Sigmoid colon (tissue), 7 donors: ENCODE measurements around the gene RBBP8NL. TPM values are rescaled to one million over a fixed set of nuclear protein-coding genes. Genes with fewer than 3 reads are reported as not detected.

Source experiments
- DNase-seq: peaks from one replicate; pipeline ENCODE4 v3.0.0-alpha.2; 2019
- H3K27ac ChIP-seq, 4 donors: fragments of 200-600 bp; sonication (generic); one replicate each; pipeline ENCODE4 v1.5.1; 2016 to 2019; ENCODE audit warnings: mild to moderate bottlenecking in 1 of 4
- H3K27me3 ChIP-seq, 3 donors: fragments of 200-600 bp; sonication (generic); one replicate each; pipeline ENCODE4 v1.5.1; 2019; ENCODE audit warnings: mild to moderate bottlenecking in 1 of 3
- H3K36me3 ChIP-seq, 4 donors: fragments of 200-600 bp; sonication (generic); one replicate each; pipeline ENCODE4 v1.5.1; 2016 to 2019
- H3K4me1 ChIP-seq, 4 donors: fragments of 200-600 bp; sonication (generic); one replicate each; pipeline ENCODE4 v1.5.1; 2017 to 2019
- H3K4me3 ChIP-seq, 4 donors: fragments of 200-600 bp; sonication (generic); one replicate each; pipeline ENCODE4 v1.5.1; 2017 to 2019; ENCODE audit warnings: mild to moderate bottlenecking in 2 of 4, moderate library complexity in 1 of 4
- H3K9me3 ChIP-seq, 4 donors: fragments of 200-600 bp in 3 of 4; sonication (generic) in 3 of 4; one replicate each; pipeline versions ENCODE4 v1.5.1 to v1.6.1; 2013 to 2019
- EP300 ChIP-seq, 4 donors: sonication (generic); formaldehyde crosslinking; IDR thresholded peaks; one replicate each; pipeline ENCODE4 v1.6.1; 2017; ENCODE audit warnings: antibody characterized with exemption in 4 of 4
- POLR2A ChIP-seq, 2 donors: fragments of 450-650 bp; IDR thresholded peaks; one replicate each; pipeline ENCODE4 v1.6.1; 2016; ENCODE audit warnings: antibody characterized with exemption in 2 of 2, mild to moderate bottlenecking in 2 of 2, moderate library complexity in 2 of 2
- POLR2AphosphoS5 ChIP-seq, 4 donors: sonication (generic); formaldehyde crosslinking; IDR thresholded peaks; one replicate each; pipeline ENCODE4 v1.6.1; 2017; ENCODE audit warnings: antibody characterized with exemption in 4 of 4
- WGBS, 2 donors: extraction: QIAGEN DNeasy Blood & Tissue Kit; methylation state at CpG; one replicate each; pipeline ENCODE4 v1.1.7; 2013; 5-methylcytosine and 5-hydroxymethylcytosine counted together
- intact Hi-C: fragments of 100-400 bp; cut with DNase I; formaldehyde crosslinking; loops from one replicate; pipeline ENCODE4 v1.15.1; 2023
- polyA plus RNA-seq, 3 donors: library from polyadenylated mRNA; stranded (reverse); fragments of 200-250 nt; gene quantifications; one replicate each; pipeline ENCODE4 v1.2.3, GENCODE V29; 2013
- total RNA-seq, 4 donors: library from RNA; depleted of rRNA; stranded (reverse); fragments of >200 nt; gene quantifications; one replicate each; pipeline ENCODE4 v1.1.0, GENCODE V29; 2016
- TF ChIP-seq, protein P1 (sequence below), 4 experiments: fragments of 450-650 bp in 3 of 4; fragments of 200-600 bp in 1 of 4; IDR thresholded peaks; one replicate each; pipeline ENCODE4 v1.5.1; 2016 to 2019; ENCODE audit warnings: antibody characterized with exemption in 4 of 4, mild to moderate bottlenecking in 3 of 4, moderate library complexity in 2 of 4
- donor health status: healthy with polysubstance abuse.
- donor health status: Bipolar disorder and iron deficiency.
- donor health status: healthy.

RBBP8NL gene
- total and polyA plus RNA-seq, 7 donors: 4.2 to 12.5 (median 5.4) TPM; not detected in 4

DNA sequence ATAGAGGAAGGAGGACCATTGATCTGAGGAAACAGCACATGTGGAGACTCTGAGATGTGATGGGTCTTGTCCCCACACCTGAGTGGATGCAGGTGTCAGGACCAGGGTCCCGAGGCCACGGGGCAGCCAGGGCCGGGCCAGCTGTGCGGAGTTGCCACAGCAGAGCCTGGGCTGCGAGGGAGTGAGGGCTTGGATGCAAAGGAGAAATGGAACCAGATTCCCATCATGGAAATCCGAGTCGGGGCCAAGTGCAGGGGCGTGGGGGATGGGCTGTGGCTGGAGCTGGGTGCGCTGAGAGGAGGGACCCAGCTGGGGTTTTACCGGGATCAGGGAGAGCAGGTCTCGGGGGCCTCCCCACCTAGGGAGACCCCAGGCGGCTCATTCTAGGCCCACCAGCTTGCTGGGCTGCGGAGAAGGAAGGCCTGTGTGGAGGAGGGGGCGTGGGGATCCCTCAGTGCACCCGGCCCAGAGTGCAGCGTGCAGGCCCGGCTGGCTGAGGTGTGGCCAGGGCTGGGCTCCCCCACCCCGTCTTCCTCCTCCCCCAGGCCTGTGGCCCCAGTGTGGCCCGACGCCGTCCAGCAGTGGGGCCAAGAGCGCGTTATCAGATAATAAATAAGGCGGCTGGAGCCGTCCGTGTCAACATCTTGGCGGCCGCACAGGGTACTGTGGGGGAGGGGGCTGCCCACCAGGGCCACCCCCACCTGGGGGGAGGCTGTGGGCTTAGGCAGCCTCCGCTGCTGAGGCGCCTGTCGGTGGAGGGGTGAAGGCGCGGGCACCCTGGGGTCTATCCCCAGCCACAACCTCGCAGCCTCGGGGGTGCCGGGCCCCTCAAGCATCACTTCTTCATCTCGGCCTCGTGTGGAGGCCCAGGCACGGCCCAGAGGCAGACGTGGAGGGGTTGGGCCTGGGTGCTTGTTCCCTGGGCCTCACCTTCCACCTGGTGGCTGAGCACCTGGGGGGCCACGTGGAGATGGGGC lies 31.2 kb upstream of the RBBP8NL start:
- no peak overlapping the region for H3K4me3 ChIP-seq
- H3K9me3 ChIP-seq: no peaks in the 10 kb centered on the region
- TF ChIP-seq, protein P1, sequence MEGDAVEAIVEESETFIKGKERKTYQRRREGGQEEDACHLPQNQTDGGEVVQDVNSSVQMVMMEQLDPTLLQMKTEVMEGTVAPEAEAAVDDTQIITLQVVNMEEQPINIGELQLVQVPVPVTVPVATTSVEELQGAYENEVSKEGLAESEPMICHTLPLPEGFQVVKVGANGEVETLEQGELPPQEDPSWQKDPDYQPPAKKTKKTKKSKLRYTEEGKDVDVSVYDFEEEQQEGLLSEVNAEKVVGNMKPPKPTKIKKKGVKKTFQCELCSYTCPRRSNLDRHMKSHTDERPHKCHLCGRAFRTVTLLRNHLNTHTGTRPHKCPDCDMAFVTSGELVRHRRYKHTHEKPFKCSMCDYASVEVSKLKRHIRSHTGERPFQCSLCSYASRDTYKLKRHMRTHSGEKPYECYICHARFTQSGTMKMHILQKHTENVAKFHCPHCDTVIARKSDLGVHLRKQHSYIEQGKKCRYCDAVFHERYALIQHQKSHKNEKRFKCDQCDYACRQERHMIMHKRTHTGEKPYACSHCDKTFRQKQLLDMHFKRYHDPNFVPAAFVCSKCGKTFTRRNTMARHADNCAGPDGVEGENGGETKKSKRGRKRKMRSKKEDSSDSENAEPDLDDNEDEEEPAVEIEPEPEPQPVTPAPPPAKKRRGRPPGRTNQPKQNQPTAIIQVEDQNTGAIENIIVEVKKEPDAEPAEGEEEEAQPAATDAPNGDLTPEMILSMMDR (IDR thresholded peaks at IDR 0.05): no peak
- no peak for TF ChIP-seq POLR2AphosphoS5 (IDR thresholded peaks at IDR 0.05)
- TF ChIP-seq EP300 (IDR thresholded peaks at IDR 0.05): no peak
- no peak for TF ChIP-seq POLR2A (IDR thresholded peaks at IDR 0.05)
- intact Hi-C loops: no loop called here
- no peaks in the 10 kb centered on the region for H3K36me3 ChIP-seq
- peaks cover 0 to 10% (median 0%) of the 10 kb centered on the region in 3 donors for H3K27me3 ChIP-seq
- WGBS, 2 donors: 61 to 67% methylated on average over 41 of the region's 41 CpGs
- DNase-seq: no peak
- H3K4me1 ChIP-seq: no peaks in the 10 kb centered on the region
- no peak overlapping the region for H3K27ac ChIP-seq

DNA sequence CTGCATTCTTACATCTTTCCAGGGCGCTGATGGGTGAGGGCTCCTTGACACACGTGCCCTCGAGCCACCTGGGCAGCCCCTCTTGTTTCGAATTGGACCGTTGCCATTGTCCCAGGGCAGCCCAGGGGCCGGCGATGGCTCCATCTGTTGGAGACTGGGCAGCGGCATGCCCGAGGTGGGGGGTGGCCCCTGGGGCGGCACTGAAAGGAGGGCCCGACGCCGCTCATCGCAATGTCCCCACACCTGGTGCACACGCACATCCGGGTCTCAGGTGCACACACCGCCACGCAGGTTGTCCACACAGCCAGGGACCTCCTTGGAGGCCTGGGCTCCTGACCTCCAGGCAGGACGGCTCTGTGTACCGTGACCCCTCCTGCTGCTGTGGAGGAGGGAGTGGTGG lies 30.5 kb upstream of the RBBP8NL start:
- intact Hi-C loops: no loop called here
- 80 to 88% methylated on average over 20 of the region's 20 CpGs for WGBS, 2 donors

DNA sequence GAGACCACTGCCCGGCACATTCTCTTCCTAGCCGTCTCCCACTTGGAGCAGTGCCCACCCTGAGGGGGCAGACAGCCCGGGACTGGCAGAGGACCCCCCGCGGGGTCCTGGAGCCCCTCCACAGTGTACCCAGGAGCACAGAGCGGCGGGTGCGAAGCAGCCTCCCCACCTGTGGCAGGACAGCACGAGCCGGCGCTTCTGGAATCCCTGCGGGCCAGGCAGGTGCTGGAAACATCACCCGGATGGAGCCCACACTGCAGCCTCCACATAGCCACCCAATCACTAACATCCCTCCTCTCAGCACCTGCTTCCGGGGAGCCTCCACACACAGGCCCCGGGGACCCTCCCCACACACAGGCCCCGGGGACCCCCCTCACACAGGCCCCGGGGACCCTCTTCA lies 29.8 kb upstream of the RBBP8NL start:
- Histone ChIP-seq H3K4me3 (no peak overlapping the region), H3K36me3 (no peaks in the 10 kb centered on the region), H3K9me3 (no peaks in the 10 kb centered on the region), H3K27me3 (peaks cover 0 to 21% (median 0%) of the 10 kb centered on the region in 3 donors), H3K27ac (no peak overlapping the region), H3K4me1 (no peaks in the 10 kb centered on the region)
- WGBS, 2 donors: 83 to 92% methylated on average over 17 of the region's 17 CpGs
- no peak for TF ChIP-seq POLR2AphosphoS5 (IDR thresholded peaks at IDR 0.05)
- DNase-seq: no peak
- intact Hi-C loops: no loop called here

More for the DNA sequence above, 30.5 kb upstream of the RBBP8NL start:
- H3K27ac ChIP-seq: no peak overlapping the region
- peaks cover 0 to 14% (median 0%) of the 10 kb centered on the region in 3 donors for H3K27me3 ChIP-seq
- TF ChIP-seq POLR2A (IDR thresholded peaks at IDR 0.05) (no peak), EP300 (IDR thresholded peaks at IDR 0.05) (no peak), POLR2AphosphoS5 (IDR thresholded peaks at IDR 0.05) (no peak)
- TF ChIP-seq, protein P1 (IDR thresholded peaks at IDR 0.05): no peak
- no peak for DNase-seq
- H3K4me1 ChIP-seq: no peaks in the 10 kb centered on the region
- H3K36me3 ChIP-seq: no peaks in the 10 kb centered on the region
- H3K4me3 ChIP-seq: no peak overlapping the region
- H3K9me3 ChIP-seq: no peaks in the 10 kb centered on the region

DNA sequence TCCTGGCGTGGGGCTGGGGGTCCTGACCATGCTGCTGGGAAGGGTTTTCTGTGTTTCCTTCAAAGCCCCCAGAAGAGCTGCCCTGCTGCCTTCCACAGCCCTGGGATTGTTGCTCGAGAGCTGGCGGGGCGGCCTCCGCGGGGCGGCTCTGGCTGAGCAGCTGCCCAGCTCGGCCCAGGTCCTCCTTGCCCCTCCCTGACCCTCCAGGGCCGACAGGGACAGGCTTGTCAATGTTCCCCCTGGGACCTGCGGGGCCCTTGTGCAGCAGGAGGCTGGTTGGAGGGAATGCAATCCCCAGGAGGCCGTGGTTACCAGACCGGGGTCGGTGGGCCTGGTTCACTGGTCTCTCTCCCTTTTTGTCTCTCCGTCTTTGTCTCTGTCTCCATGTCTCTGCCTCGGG lies 28.6 kb upstream of the RBBP8NL start:
- H3K27me3 ChIP-seq: peaks cover 0 to 21% (median 0%) of the 10 kb centered on the region in 3 donors
- H3K4me1 ChIP-seq: no peaks in the 10 kb centered on the region
- DNase-seq: no peak
- TF ChIP-seq EP300 (IDR thresholded peaks at IDR 0.05) (no peak), POLR2A (IDR thresholded peaks at IDR 0.05) (no peak), POLR2AphosphoS5 (IDR thresholded peaks at IDR 0.05) (no peak)
- TF ChIP-seq, protein P1 (IDR thresholded peaks at IDR 0.05): no peak
- H3K4me3 ChIP-seq: no peak overlapping the region
- no peaks in the 10 kb centered on the region for H3K36me3 ChIP-seq
- 80% methylated on average over 15 of the region's 15 CpGs for WGBS, 2 donors
- H3K9me3 ChIP-seq: no peaks in the 10 kb centered on the region
- H3K27ac ChIP-seq: no peak overlapping the region
- intact Hi-C loops: no loop called here

DNA sequence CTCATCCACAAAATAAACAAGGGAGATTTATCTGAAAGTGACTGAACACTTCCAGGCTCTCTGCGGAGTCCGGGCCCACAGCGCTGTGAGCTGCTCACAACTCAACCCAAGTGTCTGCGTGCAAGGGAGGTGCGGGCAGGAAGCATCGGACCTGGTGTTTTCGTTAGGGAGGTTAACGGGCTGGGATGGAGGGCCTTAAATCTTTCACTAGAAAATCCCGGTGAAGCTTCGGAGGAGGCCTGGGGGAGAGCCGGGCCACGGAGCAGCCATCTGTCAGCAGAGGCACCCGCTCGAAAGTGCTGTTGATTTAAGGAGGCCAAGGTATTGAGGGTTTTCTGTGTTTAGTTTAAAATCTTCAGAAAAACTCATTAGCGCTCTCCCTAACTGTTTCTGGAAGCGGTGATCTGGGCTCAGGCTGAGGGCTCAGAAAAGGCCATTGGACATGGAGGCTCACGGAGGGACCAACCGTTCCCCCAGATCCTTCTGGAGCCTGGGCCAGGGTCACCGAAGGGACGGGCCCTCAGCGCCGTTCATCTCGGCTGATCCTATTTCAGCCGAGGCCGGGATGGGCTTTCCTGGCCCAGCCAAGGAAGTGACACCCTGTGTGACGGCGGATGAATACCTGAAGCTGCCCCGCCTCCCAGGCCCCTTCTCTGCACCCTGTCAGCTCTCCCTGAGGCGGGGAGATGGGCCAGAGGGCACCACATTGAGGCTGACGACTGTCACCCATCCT lies 27.7 kb upstream of the RBBP8NL start:
- H3K27ac ChIP-seq: no peak overlapping the region
- H3K36me3 ChIP-seq: no peaks in the 10 kb centered on the region
- intact Hi-C loops: no loop called here
- peaks cover 0 to 26% (median 6%) of the 10 kb centered on the region in 3 donors for H3K27me3 ChIP-seq
- WGBS, 2 donors: 62 to 76% methylated on average over 30 of the region's 30 CpGs
- DNase-seq: no peak
- no peaks in the 10 kb centered on the region for H3K4me1 ChIP-seq
- no peaks in the 10 kb centered on the region for H3K9me3 ChIP-seq
- H3K4me3 ChIP-seq: no peak overlapping the region
- TF ChIP-seq POLR2AphosphoS5 (IDR thresholded peaks at IDR 0.05) (no peak), EP300 (IDR thresholded peaks at IDR 0.05) (no peak), POLR2A (IDR thresholded peaks at IDR 0.05) (no peak)
- TF ChIP-seq, protein P1 (IDR thresholded peaks at IDR 0.05): no peak
